ENCODE results near the gene CPAMD8.

The CPAMD8 gene

GRCh38 chr19:16895467-16896145, 131.0 kb downstream of the CPAMD8 start:
- no peak for DNase-seq (ENCODE audit: low read depth in 1 of 2, low spot score in 1 of 2)

GRCh38 chr19:16894080-16894479, 132.5 kb downstream of the CPAMD8 start:
- DNase-seq (ENCODE audit: low read depth in 1 of 2, low spot score in 1 of 2) = no peak

GRCh38 chr19:16893686-16893989, 133.0 kb downstream of the CPAMD8 start:
- DNase-seq (ENCODE audit: low read depth in 1 of 2, low spot score in 1 of 2) = no peak

DNA sequence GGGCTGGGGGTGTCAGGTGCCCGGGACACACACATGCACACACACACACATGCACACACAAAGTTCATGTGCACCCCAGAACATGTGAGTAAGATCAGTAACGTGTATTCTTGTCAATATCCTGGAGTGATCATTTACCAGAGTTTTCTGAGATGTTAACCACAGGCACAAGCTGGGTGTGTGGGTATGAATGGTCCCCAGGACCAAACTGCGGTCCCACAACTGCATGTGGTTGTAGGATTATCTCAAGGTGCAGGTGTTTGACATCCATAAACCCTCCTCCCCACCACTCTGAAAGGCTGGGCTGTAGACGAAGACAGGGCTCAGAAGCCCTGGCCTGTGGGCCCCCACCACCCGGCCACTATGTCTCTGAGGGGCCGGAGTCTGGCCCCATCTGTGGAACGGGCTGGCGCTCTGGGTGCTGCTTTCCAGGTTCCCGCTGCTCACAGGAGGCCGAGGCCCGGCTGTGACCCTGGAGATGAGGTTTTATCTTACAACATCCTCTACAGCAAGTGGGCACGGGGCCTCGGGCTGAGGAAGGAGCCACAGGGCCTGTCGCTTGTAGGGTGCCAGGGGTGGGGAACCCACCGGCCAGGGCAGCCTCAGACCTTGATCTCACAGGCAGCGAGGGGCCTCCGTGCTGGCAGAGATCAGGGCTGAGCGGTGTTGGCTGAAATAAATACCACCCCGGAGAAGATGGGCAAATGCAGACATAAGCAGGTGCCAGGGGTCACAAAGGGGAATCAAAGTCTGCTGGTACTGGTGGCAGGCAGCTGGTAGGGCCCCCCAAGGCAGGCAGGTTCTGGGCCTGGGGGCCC, 133.5 kb downstream of the CPAMD8 start:
- DNase-seq (ENCODE audit: low read depth in 1 of 2, low spot score in 1 of 2) = no peak

GRCh38 chr19:16892436-16892835, 134.2 kb downstream of the CPAMD8 start:
- no peak for DNase-seq (ENCODE audit: low read depth in 1 of 2, low spot score in 1 of 2)

DNA sequence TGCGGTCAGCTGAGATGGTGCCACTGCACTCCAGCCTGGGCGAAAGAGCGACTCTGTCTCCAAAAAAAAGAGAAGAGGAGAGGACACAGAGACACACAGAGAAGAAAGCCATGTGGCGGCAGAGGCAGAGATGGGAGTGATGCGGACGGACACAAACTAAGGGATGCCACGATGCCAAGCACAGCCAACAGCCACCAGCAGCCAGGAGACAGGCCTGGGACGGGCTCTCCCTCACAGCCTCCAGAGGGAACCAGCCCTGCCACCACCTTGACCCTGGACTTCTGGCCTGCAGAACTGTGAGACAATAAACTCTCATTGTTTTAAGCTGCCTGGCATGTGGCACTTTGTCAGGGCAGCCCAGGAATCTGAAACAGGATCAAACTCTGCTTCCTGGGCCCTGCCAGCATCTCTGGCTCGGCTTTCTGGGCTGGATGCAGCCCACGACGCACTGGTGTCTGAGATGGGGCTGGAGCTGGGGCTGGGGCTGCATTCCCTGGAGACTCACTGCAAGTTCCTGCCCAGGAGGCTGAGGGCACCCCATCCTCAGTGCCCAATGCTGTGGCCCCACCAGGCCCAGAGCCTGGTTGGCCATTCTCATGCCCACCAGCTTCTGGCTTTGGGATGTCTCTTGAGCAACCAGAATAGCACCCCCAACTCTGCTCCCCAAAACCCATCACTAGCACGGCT, 134.8 kb downstream of the CPAMD8 start:
- DNase-seq (ENCODE audit: low read depth in 1 of 2, low spot score in 1 of 2) = no peak

- no peak for DNase-seq (ENCODE audit: low read depth in 1 of 2, low spot score in 1 of 2)
Observed at GRCh38 chr19:16890461-16891184, 136.0 kb downstream of the CPAMD8 start.

GRCh38 chr19:16889883-16890460, 136.6 kb downstream of the CPAMD8 start:
- no peak for DNase-seq (ENCODE audit: low read depth in 1 of 2, low spot score in 1 of 2)

DNA sequence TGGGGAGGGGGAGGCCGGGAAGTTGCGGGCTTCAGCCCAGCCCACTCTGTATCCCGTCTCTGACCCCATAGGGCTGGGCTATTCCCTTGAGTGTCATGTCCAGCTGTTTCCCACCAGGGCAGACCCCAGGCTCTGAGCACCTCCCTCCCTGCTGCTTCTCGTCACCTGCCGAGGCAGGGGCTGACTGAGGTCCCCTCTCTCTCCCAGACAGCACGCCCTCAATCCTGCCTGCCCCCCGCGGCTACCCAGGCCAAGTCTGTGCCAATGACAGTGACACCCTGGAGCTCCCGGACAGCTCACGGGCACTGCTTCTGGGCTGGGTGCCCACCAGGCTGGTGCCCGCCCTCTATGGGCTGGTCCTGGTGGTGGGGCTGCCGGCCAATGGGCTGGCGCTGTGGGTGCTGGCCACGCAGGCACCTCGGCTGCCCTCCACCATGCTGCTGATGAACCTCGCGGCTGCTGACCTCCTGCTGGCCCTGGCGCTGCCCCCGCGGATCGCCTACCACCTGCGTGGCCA, 137.2 kb downstream of the CPAMD8 start:
- DNase-seq (ENCODE audit: low read depth in 1 of 2, low spot score in 1 of 2) = no peak

GRCh38 chr19:16888629-16889365, 137.8 kb downstream of the CPAMD8 start, which contains the start of gene F2RL3:
F2RL3 (plus strand) TSS chr19:16888999; CDS start chr19:16889190, 191 bp downstream.
- no peak for DNase-seq (ENCODE audit: low read depth in 1 of 2, low spot score in 1 of 2)

GRCh38 chr19:16887353-16888265, 139.0 kb downstream of the CPAMD8 start:
- DNase-seq (ENCODE audit: low read depth in 1 of 2, low spot score in 1 of 2) = no peak

DNA sequence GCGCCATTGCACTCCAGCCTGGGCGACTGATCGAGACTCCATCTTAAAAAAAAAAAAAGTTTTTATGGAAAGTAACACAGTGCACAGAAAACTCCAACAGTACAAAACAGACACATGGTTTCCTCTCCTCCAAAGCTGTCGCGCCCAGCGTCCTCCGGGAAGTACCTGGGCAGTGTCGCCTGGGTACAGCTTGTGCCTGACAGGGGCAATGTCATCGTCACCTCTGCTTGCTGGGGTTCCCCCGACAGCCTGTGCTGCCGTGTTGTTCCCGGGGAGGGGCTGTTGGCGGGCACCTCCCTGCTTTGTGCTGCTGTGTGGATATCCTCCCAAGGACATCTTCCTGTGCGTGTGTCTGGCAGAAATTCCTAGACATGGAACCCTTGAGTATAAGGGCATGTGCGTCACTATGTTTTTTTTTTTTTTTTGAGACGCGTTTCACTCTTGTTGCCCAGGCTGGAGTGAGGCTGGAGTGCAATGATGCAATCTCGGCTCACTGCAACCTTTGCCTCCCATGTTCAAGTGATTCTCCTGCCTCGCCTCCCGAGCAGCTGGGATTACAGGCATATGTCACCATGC, 140.2 kb downstream of the CPAMD8 start:
- DNase-seq (ENCODE audit: low read depth in 1 of 2, low spot score in 1 of 2) = no peak

- no peak for DNase-seq (ENCODE audit: low read depth in 1 of 2, low spot score in 1 of 2)
Observed at GRCh38 chr19:16885166-16885565, 141.4 kb downstream of the CPAMD8 start.

- no peak for DNase-seq (ENCODE audit: low read depth in 1 of 2, low spot score in 1 of 2)
Observed at GRCh38 chr19:16883522-16883921, 143.1 kb downstream of the CPAMD8 start.

DNA sequence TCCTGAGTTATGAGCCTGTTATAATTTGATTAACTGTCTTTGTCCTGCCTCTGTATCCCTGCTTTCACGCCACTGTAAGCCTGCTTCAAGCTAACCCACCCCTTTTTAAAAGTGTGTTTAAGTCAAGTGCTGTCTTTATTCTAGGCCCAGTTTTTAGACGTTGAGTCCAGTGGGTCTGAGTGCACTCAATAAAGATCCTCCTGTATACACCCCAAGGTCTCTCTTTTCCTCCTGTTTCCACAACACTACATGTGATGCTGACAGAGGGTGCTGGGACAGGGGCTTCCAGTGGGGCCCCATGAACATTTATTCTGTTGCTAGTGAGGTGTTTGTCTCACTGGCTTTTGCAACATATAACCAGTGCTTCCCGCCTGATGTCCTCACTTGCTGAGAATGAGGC, 144.5 kb downstream of the CPAMD8 start:
- no peak for DNase-seq (ENCODE audit: low read depth in 1 of 2, low spot score in 1 of 2)

DNA sequence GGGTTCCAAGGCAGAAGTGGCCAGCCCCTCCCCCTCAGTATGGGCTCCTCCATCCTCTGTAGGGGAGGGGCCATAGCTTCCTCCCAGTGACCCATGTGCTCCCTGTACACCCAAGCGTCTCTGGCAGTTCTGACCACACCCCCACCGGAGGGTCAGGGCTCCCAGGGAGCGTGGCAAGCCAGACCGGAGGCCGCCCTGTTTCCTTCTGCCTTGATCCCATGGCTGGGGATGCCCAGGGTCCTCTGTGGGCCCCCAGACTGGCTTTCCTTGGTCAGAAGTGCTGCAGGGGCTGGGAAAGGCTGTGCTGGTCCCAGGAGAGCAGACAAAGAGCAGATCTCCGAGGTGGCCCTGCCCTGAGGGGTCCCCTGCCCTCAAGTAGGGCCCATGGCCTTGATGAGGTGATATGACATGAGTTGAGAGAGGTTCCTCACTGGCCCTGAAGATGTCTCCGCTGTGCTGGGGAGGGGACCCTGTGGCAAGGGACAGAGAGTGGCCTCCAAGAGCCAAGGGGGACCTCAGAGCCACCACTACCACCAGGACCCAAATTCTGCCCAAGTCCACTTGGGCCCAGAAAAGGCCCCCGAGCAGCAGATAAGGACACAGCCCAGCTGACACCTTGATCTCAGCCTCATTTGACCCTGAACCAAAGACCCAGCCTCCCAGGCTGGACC, 145.6 kb downstream of the CPAMD8 start:
- DNase-seq (ENCODE audit: low read depth in 1 of 2, low spot score in 1 of 2) = no peak

GRCh38 chr19:16878181-16878965, 148.2 kb downstream of the CPAMD8 start:
- DNase-seq (ENCODE audit: low read depth in 1 of 2, low spot score in 1 of 2) = no peak
